ENCODE measurements around the gene PET117. TPM values are rescaled to one million over a fixed set of nuclear protein-coding genes. Genes with fewer than 3 reads are reported as not detected.

PET117 gene
- total and polyA plus RNA-seq, 2 donors (not counting 3 experiments of a cell fraction or from before 2014, with no cell fraction given) = 4.6 to 11.4 TPM

DNA sequence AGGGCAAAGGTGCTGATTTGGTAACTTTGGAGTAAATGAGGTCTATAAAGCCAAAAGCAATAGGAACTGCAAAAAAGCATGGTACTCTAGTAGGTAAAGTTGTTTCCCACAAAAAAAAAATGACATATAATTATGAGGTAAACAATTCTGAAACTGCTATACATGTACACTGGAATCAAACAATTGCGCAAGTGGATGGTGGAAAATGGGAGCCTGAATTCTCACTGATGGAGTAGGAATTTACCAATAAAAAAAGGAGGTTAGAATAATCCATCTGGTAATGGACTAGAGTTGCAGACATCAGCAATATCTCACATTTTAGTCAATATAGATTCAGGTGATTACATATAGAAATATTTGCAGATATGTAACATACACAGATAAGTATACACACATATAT lies 5.0 kb upstream of the PET117 start:
- FAIRE-seq (no peak), DNase-seq (ENCODE audit: low read depth, low spot score) (no peak)
- Histone ChIP-seq H3K27me3 (ENCODE audit: control insufficient read depth in 2 of 2, insufficient read depth in 2 of 2, low read length in 2 of 2) (peaks cover 3 to 10% of the 10 kb centered on the region in 2 experiments), H3K9ac (replicated peaks; ENCODE audit: extremely low read depth, insufficient read depth, low read length) (no peak overlapping the region), H4K20me1 (replicated peaks; ENCODE audit: control insufficient read depth, extremely low read depth, insufficient read depth, low read length) (no peaks in the 10 kb centered on the region), H3K4me1 (ENCODE audit: control insufficient read depth, extremely low read depth, insufficient read depth, low read length) (peaks cover 6% of the 10 kb centered on the region), H3K9me1 (replicated peaks; ENCODE audit: control insufficient read depth, extremely low read depth, insufficient read depth, low read length) (no peaks in the 10 kb centered on the region), H3K36me3 (ENCODE audit: control insufficient read depth in 2 of 2, extremely low read depth in 1 of 2, insufficient read depth in 2 of 2, low read length in 2 of 2) (no peaks in the 10 kb centered on the region), H3K79me2 (ENCODE audit: control insufficient read depth, insufficient read depth, low read length) (no peaks in the 10 kb centered on the region), H3K4me2 (ENCODE audit: insufficient read depth, low read length) (no peak overlapping the region), H3K27ac (ENCODE audit: insufficient read depth, low read depth, low read length) (no peak overlapping the region), H3K4me3 (replicated peaks in 1 of 3; ENCODE audit: insufficient read depth in 1 of 3, low read depth in 1 of 3, low read length in 3 of 3) (no peak overlapping the region), H3K9me3 (replicated peaks; ENCODE audit: control insufficient read depth, insufficient read depth, low read length) (no peaks in the 10 kb centered on the region), H2AFZ (ENCODE audit: low read depth, low read length) (no peak overlapping the region)
- intact Hi-C loops (cut with micrococcal nuclease) = loop anchor here (10.0 kb wide), 1 partner anchor 168 kb away; the partner anchor contains the start of genes MGME1 and SNX5
- ChIA-PET POLR2A (no interaction called here), CTCF (no interaction called here)
- no peak for TF ChIP-seq MYC (IDR thresholded peaks at IDR 0.05; ENCODE audit: low read depth, low read length)
- TF ChIP-seq POLR2A (IDR thresholded peaks at IDR 0.05; ENCODE audit: low read depth, low read length) = no peak
- TF ChIP-seq, protein P1, sequence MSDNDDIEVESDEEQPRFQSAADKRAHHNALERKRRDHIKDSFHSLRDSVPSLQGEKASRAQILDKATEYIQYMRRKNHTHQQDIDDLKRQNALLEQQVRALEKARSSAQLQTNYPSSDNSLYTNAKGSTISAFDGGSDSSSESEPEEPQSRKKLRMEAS (IDR thresholded peaks at IDR 0.05; ENCODE audit: insufficient read depth, insufficient read length) = no peak
- dilution Hi-C loops (cut with MboI; ENCODE audit: extremely low pct_ligation_motif_present, low sequenced_read_pairs) = no loop called here
- BruUV-seq (replicated peaks) = no TSS peak

DNA sequence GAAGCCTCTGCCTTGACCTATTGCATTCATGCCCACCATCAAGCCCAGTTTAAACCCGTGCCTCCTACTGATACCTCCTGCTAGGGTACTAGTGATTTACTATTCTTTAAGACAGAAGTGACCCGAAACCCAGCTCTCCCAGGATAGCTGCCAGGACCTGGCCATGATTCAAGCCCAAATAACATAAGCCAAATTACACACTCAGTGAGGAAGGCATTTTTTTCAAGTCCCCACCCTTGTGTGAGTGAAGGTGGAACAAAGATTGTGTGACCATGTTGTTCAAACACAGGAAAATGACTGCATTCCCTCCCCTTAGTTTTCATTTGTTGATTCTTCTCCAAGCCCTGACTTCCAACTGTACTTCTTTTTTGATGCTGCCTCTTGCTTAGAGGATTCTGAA lies 3.7 kb upstream of the PET117 start:
- dilution Hi-C loops (cut with MboI; ENCODE audit: extremely low pct_ligation_motif_present, low sequenced_read_pairs) (no loop called here), intact Hi-C loops (cut with micrococcal nuclease) (loop anchor here (10.0 kb wide), 1 partner anchor 169 kb away; the partner anchor contains the start of genes MGME1 and SNX5)
- H3K79me2 ChIP-seq (ENCODE audit: control insufficient read depth, insufficient read depth, low read length) = peaks cover 10% of the 10 kb centered on the region
- H4K20me1 ChIP-seq (replicated peaks; ENCODE audit: control insufficient read depth, extremely low read depth, insufficient read depth, low read length) = no peaks in the 10 kb centered on the region
- TF ChIP-seq EZH2 (IDR thresholded peaks at IDR 0.05; ENCODE audit: borderline replicate concordance, low read depth, low read length, severe bottlenecking) (no peak), GATA2 (IDR thresholded peaks at IDR 0.05; ENCODE audit: insufficient read depth, insufficient read length, low read depth, low read length) (no peak), POLR2AphosphoS5 (IDR thresholded peaks at IDR 0.05; ENCODE audit: insufficient read depth, low read depth, low read length) (no peak), FOS (IDR thresholded peaks at IDR 0.05; ENCODE audit: borderline replicate concordance, insufficient read depth, low read length) (no peak), POLR2A (IDR thresholded peaks at IDR 0.05; ENCODE audit: low read depth, low read length) (no peak), JUN (IDR thresholded peaks at IDR 0.05; ENCODE audit: borderline replicate concordance, insufficient read depth, insufficient read length, low read depth) (no peak), MYC (IDR thresholded peaks at IDR 0.05; ENCODE audit: low read depth, low read length) (no peak)
- TF ChIP-seq, protein P2, sequence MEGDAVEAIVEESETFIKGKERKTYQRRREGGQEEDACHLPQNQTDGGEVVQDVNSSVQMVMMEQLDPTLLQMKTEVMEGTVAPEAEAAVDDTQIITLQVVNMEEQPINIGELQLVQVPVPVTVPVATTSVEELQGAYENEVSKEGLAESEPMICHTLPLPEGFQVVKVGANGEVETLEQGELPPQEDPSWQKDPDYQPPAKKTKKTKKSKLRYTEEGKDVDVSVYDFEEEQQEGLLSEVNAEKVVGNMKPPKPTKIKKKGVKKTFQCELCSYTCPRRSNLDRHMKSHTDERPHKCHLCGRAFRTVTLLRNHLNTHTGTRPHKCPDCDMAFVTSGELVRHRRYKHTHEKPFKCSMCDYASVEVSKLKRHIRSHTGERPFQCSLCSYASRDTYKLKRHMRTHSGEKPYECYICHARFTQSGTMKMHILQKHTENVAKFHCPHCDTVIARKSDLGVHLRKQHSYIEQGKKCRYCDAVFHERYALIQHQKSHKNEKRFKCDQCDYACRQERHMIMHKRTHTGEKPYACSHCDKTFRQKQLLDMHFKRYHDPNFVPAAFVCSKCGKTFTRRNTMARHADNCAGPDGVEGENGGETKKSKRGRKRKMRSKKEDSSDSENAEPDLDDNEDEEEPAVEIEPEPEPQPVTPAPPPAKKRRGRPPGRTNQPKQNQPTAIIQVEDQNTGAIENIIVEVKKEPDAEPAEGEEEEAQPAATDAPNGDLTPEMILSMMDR (IDR thresholded peaks at IDR 0.05; ENCODE audit: extremely low read depth in 1 of 2, insufficient read depth in 1 of 2, low read depth in 1 of 2, low read length in 2 of 2) = no peak
- TF ChIP-seq, protein P1 (IDR thresholded peaks at IDR 0.05; ENCODE audit: insufficient read depth, insufficient read length) = no peak
- peaks cover 9% of the 10 kb centered on the region for H3K4me1 ChIP-seq (ENCODE audit: control insufficient read depth, extremely low read depth, insufficient read depth, low read length)
- H3K4me3 ChIP-seq (replicated peaks in 1 of 3; ENCODE audit: insufficient read depth in 1 of 3, low read depth in 1 of 3, low read length in 3 of 3) = no peak overlapping the region
- no peak overlapping the region for H3K4me2 ChIP-seq (ENCODE audit: insufficient read depth, low read length)
- POLR2A ChIA-PET = no interaction called here
- H3K36me3 ChIP-seq (ENCODE audit: control insufficient read depth in 2 of 2, extremely low read depth in 1 of 2, insufficient read depth in 2 of 2, low read length in 2 of 2) = no peaks in the 10 kb centered on the region
- no peak overlapping the region for H2AFZ ChIP-seq (ENCODE audit: low read depth, low read length)
- no peak for DNase-seq (ENCODE audit: low read depth, low spot score)
- H3K9me1 ChIP-seq (replicated peaks; ENCODE audit: control insufficient read depth, extremely low read depth, insufficient read depth, low read length) = no peaks in the 10 kb centered on the region
- H3K9ac ChIP-seq (replicated peaks; ENCODE audit: extremely low read depth, insufficient read depth, low read length) = no peak overlapping the region
- H3K27ac ChIP-seq (ENCODE audit: insufficient read depth, low read depth, low read length) = no peak overlapping the region
- CTCF ChIA-PET = no interaction called here
- no peaks in the 10 kb centered on the region for H3K9me3 ChIP-seq (replicated peaks; ENCODE audit: control insufficient read depth, insufficient read depth, low read length)
- H3K27me3 ChIP-seq (ENCODE audit: control insufficient read depth in 2 of 2, insufficient read depth in 2 of 2, low read length in 2 of 2) = peaks cover 3 to 10% of the 10 kb centered on the region in 2 experiments
- BruUV-seq (replicated peaks) = no TSS peak
- no peak for FAIRE-seq

All from endothelial cell of umbilical vein (primary cell).